ENCODE data around the gene KRTAP12-1.

Gene KRTAP12-1

DNA sequence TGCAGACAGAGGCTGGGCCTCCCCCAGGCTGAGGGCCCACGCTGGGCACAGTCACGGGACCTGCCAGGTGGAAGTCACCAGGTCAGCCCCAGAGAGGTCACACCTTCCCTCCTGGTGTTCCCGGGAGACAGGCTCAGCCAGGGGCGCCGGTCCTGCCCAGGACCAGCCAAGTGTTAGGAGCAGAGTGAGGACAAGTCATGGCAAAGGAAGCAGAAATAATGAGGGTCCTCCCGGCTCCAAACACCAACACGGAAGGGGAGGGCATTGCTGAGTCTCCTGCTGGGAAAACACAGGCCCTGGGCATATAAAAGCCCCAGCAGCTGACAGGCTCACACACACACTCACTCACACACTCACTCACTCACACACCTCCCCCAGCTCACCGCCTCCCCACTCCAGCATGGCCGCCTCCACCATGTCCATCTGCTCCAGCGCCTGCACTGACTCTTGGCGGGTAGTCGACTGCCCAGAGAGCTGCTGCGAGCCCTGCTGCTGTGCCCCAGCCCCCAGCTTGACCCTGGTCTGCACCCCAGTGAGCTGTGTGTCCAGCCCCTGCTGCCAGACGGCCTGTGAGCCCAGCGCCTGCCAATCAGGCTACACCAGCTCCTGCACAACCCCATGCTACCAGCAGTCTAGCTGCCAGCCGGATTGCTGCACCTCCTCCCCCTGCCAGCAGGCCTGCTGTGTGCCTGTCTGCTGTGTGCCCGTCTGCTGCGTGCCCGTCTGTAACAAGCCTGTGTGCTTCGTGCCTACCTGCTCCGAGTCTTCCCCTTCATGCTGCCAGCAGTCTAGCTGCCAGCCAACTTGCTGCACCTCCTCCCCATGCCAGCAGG, 44.7 kb downstream of the KRTAP12-1 start, which contains the start of gene KRTAP10-10:
TSS of gene KRTAP10-10 (plus strand) at position 339 of the 833 bp plus-strand sequence. CDS start at position 401, 62 bp downstream.
- ChIA-PET POLR2A (no interaction called here), CTCF (no interaction called here)
- TF ChIP-seq, protein P1, sequence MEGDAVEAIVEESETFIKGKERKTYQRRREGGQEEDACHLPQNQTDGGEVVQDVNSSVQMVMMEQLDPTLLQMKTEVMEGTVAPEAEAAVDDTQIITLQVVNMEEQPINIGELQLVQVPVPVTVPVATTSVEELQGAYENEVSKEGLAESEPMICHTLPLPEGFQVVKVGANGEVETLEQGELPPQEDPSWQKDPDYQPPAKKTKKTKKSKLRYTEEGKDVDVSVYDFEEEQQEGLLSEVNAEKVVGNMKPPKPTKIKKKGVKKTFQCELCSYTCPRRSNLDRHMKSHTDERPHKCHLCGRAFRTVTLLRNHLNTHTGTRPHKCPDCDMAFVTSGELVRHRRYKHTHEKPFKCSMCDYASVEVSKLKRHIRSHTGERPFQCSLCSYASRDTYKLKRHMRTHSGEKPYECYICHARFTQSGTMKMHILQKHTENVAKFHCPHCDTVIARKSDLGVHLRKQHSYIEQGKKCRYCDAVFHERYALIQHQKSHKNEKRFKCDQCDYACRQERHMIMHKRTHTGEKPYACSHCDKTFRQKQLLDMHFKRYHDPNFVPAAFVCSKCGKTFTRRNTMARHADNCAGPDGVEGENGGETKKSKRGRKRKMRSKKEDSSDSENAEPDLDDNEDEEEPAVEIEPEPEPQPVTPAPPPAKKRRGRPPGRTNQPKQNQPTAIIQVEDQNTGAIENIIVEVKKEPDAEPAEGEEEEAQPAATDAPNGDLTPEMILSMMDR (IDR thresholded peaks at IDR 0.05; ENCODE audit: control extremely low read depth, extremely low read depth, low read depth, missing control alignments) = no peak
- no peak for DNase-seq (ENCODE audit: extremely low spot score)

DNA sequence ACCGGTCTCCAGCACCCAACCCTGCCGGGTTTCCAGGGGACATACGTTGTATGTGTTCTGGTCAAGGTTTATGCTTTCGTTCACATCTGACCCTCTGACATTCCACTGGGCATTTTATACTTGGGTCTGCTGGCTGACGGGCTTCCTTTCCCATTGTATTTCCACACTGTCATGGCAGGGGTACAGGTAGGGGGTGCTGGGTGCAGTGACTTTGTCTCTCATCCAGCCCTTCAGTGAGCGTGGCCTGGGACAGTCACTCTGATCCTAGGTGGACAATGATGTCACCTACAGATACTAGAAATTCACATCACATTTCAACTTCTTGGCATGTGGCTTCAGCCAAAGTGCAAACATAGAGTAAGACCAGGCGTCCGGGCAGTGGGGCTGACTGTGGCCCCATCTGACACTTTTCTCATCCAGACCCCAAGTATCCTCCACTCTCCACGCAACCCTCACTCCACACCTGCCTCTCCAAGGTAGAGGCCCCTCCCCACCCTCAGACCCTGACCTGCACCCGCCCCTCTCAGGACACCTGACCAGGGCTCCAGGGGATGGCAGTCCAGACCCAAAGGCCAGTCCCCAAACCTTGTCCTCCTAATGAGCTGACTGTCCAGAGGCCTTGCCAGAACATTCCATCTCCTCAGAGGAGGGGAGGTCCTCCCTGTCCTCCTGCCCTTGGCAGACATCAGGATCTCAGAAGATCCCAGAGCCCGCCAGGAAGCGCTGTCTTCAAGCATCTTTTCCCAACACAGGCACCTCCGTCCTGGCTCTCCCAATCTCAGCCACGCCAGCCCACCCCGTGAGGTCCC, 45.5 kb downstream of the KRTAP12-1 start:
- TF ChIP-seq, protein P1 (IDR thresholded peaks at IDR 0.05; ENCODE audit: control extremely low read depth, extremely low read depth, low read depth, missing control alignments) = no peak
- no peak for DNase-seq (ENCODE audit: extremely low spot score)
- CTCF ChIA-PET = no interaction called here
- POLR2A ChIA-PET = no interaction called here

DNA sequence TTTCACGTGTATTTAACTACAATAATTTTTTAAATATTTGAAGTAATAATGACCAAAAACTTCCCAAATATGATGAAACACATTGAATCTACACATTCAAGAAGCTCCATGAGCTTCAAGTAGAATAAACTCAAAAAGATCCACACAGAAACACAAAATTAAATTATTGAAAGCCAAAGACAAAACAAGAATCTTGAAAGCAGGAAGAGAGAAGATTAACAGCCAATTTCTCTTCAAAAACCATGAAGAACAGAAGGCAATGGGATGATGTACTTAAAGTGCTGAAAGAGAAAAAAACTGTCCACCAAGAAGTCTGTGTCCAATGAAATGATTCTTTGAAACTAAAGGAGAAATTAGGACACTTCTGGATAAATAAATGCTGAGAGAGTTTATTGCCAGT, 49.9 kb downstream of the KRTAP12-1 start:
- ChIA-PET CTCF (no interaction called here), POLR2A (no interaction called here)
- no peak for DNase-seq (ENCODE audit: extremely low spot score)
- TF ChIP-seq, protein P1 (IDR thresholded peaks at IDR 0.05; ENCODE audit: control extremely low read depth, extremely low read depth, low read depth, missing control alignments) = no peak
